ENCODE results near the gene NRXN3.

NRXN3 gene

DNA sequence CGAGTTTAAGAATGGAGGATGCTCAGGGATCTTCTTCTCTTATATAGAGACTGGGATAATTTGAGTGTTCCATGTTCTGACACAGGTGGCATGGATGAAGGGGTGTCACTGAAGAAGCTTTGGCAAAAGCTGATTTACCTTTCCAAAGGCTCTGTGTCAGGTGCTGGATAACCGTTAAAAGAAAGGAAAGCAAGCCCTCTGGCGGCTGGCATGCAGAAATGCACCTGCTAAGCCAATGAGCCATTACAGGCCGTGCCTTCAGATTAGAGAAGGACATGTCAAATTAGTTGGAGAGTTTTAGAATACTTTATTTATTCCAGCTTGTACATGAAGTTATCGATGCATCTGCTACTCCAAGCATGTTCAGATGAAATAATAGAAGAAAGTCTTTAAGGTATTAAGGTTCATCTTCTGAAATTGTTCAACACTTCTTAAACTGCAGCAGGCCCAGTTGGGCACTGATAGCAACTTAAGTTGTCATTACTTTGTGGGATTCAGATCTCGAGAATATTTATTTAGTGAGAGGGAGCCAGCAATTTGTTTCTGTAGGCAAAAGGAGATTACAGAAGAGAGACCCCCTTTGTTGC is 678.2 kb downstream of the NRXN3 start:
- no peak for DNase-seq

GRCh38 chr14:78849952-78850351 is 679.8 kb downstream of the NRXN3 start:
- DNase-seq, result no peak

DNA sequence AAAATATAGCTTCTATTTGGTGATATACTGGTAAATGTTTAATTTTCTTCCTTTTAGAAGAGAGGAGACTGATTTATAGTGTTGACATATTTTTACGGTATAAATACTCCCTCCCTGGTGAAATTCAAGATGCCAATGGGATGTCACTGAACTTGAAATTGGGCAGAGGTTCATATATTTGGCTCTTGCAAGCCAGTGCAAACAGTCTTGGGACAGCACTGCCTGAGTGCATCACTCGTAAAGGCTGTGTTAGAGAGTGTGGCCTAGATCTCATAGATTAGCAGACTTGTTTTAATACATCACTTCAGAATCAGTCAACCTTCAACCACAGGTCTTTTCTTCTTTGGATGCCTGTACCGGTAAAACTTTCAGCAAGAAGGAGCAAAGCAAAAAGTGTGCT is 681.0 kb downstream of the NRXN3 start:
- DNase-seq, result no peak

DNA sequence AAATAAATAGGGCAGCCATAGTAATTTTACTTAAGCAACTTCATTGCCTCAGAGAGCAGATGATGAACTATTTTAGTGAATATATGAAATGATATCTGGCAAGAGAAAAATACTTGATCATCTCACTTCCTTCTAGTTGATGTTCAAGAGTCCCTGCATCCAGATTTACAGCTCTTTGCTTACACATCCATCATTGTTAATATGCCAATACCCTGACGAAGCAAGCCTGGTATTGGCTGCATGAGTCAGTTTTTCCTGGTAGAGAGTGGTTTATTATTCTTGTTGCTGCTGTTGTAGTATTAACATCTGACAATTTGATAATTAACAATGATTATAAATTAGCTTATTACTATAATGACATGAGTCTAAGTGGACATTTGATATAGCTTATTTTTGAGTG is 681.9 kb downstream of the NRXN3 start:
- no peak for DNase-seq

DNA sequence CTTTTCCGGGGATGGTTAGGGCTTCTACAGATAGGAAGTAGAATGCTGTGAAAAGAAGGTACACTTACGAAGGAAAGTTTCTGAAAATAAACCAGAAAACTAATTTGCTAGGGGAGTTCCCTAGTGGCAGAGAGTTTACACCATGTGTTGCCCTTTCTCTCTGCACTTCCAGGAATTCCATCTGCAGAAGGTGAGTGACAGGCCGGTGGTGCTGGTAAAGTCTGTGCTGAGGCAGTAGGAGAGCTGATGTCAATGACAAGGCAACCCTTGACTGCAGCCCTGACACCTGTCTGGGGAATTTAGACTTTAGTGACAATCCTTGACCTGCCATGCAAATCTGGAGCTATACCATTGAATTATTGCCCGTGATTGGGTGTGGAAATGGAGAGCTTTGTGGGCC is 687.8 kb downstream of the NRXN3 start:
- no peak for DNase-seq

GRCh38 chr14:78863143-78863542 is 693.0 kb downstream of the NRXN3 start:
- no peak for DNase-seq

- DNase-seq, result no peak
Observed at GRCh38 chr14:78872837-78873236, 702.7 kb downstream of the NRXN3 start.

DNA sequence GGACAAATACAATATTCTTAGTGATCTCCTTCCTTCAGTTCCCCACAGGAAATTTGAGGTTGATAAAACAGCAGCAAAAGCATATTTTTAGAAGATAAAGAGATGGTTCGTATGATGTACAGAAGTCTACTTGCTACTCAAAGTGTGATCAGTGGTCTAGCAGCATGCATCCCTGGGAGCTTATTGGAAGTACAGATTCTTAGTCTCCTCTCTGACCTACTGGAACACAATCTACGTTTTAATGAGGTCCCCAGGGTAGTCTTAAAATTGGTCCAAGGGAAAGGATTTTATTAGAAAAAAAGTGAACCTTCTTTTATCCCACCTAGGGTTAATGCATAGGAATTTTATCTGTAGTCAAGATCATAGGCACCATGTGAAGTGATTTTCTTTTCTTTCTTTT is 703.4 kb downstream of the NRXN3 start:
- no peak for DNase-seq

DNA sequence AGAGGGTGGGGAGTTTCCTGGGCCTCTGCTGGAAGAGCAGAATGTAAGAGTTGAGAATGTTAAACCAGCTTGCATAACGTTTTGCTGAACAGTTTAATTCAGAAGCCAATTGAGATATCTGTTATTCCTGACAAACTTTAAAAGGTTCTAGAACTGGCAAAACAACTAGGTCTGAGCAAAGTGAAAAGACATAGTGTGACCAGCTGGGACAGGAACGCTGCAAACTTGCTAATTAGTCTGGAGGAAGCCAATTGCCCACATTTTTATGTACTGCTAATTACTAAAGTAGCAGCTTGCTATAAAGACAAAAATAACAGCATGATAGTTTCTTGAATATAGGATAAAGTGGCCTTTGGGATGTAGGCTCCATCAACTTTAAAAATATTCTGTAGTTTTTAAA is 704.9 kb downstream of the NRXN3 start:
- no peak for DNase-seq

DNA sequence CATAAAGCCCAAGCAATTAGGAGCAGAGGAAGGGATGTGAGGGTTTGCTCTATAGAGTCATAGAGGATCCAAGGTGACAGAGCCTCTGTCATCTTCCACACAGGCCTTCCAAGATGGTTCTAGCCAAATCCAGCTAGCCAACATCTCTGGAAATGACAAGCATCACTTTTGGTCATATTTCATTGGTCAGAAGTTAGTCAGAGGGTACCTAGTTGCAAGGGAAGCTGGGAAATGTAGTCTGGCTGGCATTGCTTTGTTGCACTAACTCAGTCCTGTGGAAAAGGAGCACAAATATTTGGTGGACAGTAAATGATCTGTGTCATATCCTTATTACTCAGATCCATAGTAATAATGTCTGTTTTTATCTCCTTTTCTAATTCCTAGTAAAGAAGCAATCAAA is 715.7 kb downstream of the NRXN3 start:
- DNase-seq, result no peak

DNA sequence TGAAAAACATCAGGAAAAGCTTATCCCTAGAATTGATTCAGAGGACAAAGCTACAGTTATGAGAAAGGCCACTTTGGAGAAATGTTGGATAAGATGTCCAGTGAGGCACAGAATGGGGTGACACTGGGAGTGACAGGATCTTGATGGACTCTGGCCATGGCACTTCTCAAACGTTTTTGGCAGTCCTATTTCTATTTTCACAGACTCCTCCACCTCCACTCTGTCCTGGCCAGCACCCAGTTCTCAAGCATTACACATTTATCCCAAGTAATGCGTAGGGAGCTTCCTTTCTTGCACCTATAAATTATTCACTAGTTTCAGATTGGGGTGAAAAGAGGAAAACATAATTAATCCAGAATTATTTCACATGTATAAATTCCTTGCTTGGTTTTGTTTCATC is 727.3 kb downstream of the NRXN3 start:
- no peak for DNase-seq

DNA sequence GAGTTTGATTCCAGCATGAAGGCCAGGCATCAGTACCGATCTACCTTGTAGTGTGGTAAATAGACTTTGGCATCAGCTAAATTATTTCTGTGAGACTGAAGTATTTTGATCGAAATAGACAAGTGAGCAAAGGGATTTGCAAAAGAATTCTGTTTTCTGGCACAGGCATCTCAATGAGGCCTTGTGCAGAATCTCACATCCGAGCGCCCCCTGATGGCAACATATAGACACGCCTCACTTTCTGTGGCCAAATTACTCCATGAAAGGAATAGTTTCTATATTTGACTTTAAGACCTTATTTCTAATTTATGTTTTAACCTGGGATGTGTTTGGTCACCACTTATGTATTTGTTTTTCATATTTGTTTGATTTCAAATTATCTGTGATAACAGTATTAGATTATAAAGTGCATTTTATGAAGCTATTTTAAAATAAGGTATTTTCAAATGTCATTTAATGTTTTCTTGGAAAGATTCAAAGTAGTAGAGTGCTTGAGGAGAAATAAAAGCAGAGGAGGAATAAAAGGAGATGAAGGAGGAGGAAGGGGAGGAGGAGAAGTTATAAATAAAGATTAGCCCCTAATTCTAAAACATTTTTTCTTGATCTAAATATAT is 731.9 kb downstream of the NRXN3 start:
- DNase-seq, result no peak

DNA sequence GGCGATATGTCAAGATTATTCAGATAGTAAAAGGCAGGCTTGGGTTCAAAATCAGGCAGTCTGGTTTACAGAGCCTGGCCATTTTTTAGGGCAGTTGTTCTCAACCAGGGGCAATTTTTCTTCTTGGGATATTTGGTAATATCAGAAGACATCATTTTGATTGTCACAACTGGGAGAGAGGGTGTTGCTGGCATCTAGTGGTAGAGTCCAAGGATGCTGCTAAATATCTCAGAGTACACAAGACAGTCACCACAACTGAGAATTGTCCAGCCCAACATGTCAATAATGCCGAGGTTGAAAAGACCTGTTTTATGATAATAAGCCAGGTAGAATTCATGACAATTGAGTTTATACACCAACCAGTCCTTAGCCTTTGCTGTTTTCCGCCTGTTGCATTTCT is 733.9 kb downstream of the NRXN3 start:
- no peak for DNase-seq

- DNase-seq, result no peak
Observed at GRCh38 chr14:78917462-78917861, 747.3 kb downstream of the NRXN3 start.

DNA sequence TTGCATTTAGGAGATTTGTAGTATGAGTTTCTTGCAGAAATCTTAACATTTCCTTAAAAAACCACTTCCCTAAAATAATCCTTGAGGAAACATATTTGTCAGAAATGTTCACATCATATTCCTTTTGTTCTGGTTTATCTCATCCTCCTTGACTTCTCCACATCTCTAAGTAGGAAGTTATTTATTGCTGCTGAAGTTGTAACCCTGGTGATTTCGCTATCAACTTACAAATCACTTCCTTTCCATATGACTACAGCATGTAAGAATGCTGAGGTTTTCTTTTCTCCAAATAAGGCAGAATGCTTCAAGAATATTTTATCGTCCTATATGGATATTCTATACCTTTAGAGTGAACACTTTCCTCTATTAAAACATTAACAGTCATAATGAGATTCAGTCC is 751.7 kb downstream of the NRXN3 start:
- DNase-seq, result no peak

- no peak for DNase-seq
Observed at GRCh38 chr14:78927261-78927660, 757.1 kb downstream of the NRXN3 start.

- no peak for DNase-seq
Observed at GRCh38 chr14:78933166-78933565, 763.0 kb downstream of the NRXN3 start.

GRCh38 chr14:78933948-78934524 is 763.9 kb downstream of the NRXN3 start:
- no peak for DNase-seq

- no peak for DNase-seq
Observed at GRCh38 chr14:78946949-78947348, 776.8 kb downstream of the NRXN3 start.

DNA sequence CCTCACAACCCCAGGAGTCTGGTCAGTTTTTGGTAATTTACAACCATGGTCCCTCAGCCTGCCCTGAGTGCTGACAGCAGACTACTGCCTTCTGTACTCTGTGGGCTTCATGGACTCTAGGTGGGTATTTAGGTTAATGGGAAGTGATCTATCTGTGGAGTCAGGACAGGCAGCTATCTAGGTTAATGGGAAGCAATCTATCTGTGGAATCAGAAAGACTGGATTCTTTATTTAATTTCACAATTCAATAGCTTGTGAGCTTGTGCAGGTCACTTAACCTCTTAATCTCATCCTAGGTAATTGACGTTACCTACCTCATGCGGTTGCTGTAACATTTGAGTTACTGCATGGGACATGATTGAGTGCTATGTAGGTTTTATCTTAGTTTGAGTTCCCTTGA is 777.5 kb downstream of the NRXN3 start:
- no peak for DNase-seq

DNA sequence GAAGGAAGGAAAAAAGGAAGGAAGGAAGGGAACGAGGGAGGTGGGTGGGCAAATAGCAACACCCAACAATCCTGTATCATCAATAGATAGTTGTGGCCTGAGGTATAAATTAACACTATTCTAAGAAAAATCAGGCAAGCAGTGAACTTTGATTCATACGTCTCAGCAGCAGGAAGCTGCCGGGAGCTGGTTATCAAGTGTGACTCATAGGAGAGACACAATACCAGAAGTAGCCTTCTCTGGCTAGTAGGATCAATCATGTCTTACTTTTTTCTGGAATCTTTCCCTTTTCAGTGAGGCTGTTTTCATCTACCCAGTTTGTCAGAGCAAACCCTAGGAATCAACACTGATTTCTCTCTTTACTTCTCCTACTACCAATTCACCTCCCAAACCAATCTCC is 780.5 kb downstream of the NRXN3 start:
- no peak for DNase-seq

- no peak for DNase-seq
Observed at GRCh38 chr14:78951602-78952001, 781.4 kb downstream of the NRXN3 start.

GRCh38 chr14:78959674-78960264 is 789.6 kb downstream of the NRXN3 start:
- DNase-seq, result peak; percentile 77

DNA sequence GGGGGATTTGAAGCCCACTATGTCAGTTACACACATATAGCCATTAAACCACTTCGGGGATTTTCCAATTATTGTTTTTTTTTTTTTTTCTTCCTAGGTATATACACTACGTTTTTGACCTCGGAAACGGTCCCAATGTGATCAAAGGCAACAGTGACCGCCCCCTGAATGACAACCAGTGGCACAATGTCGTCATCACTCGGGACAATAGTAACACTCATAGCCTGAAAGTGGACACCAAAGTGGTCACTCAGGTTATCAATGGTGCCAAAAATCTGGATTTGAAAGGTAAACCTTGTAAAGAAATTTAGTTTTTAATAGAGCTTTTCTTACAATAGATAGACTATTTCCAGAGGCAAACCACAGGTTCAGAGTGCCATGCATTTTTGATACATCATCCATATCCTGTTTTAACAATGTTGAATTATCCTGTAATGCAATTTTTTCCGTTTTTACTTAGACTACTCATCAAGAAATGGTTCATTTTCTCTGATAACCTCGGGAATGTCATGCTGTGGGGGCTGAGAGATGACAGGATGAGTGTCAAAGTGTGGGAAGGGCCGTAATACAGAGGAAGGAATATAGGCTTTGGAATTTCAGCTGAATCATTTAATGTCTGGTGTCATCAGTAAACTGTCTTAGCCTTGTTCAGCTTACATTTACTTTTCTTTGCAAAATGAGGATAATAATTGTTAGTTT is 797.1 kb downstream of the NRXN3 start:
- DNase-seq, result no peak

Data from activated effector memory CD4-positive, alpha-beta T cell treated with anti-CD3 and anti-CD28 coated beads, Interleukin-2, amount 50 U/mL, for 16 hours (primary cell).